Gastroesophageal sphincter (tissue), 3 donors: ENCODE results near the gene CTH.

Experiments
- CTCF ChIP-seq, 4 experiments: fragments of 200-600 bp in 2 of 4; fragments of 450-650 bp in 2 of 4; sonication (generic) in 1 of 4; IDR thresholded peaks; one replicate each; pipeline ENCODE4 v1.5.1; 2017 to 2019; ENCODE audit warnings: antibody characterized with exemption in 4 of 4, mild to moderate bottlenecking in 2 of 4, moderate library complexity in 2 of 4
- EP300 ChIP-seq: sonication (generic); formaldehyde crosslinking; IDR thresholded peaks from one replicate; pipeline ENCODE4 v1.6.1; 2017; ENCODE audit warnings: antibody characterized with exemption, mild to moderate bottlenecking
- POLR2A ChIP-seq, 2 donors: fragments of 450-650 bp; IDR thresholded peaks; one replicate each; pipeline ENCODE4 v1.6.1; 2017; ENCODE audit warnings: antibody characterized with exemption in 2 of 2, mild to moderate bottlenecking in 2 of 2, moderate library complexity in 1 of 2
- POLR2AphosphoS5 ChIP-seq: sonication (generic); formaldehyde crosslinking; IDR thresholded peaks from one replicate; pipeline ENCODE4 v1.6.1; 2017; ENCODE audit warnings: antibody characterized with exemption

DNA sequence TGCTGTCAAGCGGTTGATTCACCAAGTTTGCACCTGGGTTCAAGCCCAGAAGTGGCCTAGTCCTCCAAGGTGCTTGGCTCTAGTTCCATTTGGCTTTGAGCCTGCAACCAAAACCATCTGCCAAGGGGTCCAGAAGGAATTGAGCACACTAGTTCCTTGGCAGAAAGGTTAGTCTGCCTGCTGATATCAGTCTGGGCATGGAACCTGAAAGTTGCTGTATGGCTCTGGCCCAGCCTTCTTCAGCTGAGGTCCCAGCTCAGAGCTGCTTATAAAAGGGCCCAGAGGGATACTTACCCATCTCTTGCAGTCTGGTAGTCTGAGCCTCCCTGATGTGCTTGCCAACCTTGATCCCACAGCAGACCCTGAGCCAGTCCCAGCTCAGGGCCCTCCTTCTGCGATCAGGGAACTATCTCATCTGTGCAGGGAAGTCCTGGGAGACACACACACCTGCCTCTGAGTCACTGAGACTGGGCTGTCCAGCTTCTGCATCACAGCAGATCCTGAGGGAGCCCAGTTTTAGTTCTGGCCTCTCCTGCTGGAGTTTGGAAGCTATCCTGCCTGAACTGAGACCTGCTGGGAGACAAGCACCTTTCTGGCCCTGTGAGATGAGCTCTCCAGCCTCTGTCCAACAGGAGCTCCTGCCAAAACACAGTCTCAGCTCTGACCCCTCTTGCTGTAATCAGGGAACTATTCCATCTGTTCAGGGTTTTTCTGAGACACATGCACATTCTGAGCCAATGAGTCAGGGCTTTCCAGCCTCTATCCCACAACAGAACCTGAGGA is 75.8 kb downstream of the CTH start:
- TF ChIP-seq CTCF (IDR thresholded peaks at IDR 0.05) (no peak), POLR2A (IDR thresholded peaks at IDR 0.05) (no peak), POLR2AphosphoS5 (no peak), EP300 (no peak)
